GM12875 (cell line): ENCODE results near the gene ERCC5.

ENCODE experiments used
- H3K4me3 ChIP-seq: one replicate; pipeline ENCODE4 v1.5.1; 2011; ENCODE audit warnings: low read depth, low read length, control low read depth
- TF ChIP-seq, protein P1 (sequence below): IDR thresholded peaks from 2 replicates; pipeline ENCODE4 v1.5.1; 2011; ENCODE audit warnings: low read depth, mild to moderate bottlenecking, control low read depth, inconsistent platforms, low read length, moderate library complexity, borderline replicate concordance; ENCODE audit not compliant: insufficient read depth

The ERCC5 gene

GRCh38 chr13:102856557-102856956, 10.7 kb downstream of the ERCC5 start:
- no peak overlapping the region for H3K4me3 ChIP-seq
- TF ChIP-seq, protein P1, sequence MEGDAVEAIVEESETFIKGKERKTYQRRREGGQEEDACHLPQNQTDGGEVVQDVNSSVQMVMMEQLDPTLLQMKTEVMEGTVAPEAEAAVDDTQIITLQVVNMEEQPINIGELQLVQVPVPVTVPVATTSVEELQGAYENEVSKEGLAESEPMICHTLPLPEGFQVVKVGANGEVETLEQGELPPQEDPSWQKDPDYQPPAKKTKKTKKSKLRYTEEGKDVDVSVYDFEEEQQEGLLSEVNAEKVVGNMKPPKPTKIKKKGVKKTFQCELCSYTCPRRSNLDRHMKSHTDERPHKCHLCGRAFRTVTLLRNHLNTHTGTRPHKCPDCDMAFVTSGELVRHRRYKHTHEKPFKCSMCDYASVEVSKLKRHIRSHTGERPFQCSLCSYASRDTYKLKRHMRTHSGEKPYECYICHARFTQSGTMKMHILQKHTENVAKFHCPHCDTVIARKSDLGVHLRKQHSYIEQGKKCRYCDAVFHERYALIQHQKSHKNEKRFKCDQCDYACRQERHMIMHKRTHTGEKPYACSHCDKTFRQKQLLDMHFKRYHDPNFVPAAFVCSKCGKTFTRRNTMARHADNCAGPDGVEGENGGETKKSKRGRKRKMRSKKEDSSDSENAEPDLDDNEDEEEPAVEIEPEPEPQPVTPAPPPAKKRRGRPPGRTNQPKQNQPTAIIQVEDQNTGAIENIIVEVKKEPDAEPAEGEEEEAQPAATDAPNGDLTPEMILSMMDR = no peak

DNA sequence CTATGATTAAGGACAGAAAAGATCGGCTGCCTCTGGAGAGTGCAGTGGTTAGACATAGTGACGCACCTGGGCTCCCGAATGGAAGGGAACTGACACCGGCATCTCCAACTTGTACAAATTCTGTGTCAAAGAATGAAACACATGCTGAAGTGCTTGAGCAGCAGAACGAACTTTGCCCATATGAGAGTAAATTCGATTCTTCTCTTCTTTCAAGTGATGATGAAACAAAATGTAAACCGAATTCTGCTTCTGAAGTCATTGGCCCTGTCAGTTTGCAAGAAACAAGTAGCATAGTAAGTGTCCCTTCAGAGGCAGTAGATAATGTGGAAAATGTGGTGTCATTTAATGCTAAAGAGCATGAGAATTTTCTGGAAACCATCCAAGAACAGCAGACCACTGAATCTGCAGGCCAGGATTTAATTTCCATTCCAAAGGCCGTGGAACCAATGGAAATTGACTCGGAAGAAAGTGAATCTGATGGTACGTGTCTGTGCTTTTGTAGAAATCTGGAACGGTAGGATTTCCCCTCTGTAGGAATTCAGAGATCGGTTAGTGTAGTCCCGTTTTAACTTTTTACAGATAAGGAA, 16.9 kb downstream of the ERCC5 start:
- H3K4me3 ChIP-seq = no peak overlapping the region
- TF ChIP-seq, protein P1 = no peak

DNA sequence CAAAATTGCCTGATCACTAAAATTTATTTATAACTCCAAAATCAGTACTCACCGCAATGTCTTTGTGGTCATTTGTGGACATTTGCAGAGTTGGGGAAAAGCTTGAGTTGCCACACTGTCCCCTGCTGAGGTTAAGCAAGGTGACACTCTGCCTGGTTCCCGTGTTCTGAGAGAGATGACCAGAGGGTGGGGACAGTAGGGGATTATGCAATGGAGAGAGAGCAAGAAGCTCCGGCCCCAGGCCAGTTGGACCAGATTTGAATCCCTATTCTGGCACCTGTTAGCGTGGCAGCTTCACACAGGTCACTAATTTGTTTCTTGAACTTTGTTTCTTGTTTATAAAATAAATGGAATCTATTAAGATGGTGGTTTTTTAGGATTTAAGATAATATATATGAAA, 17.8 kb downstream of the ERCC5 start:
- no peak overlapping the region for H3K4me3 ChIP-seq
- TF ChIP-seq, protein P1 = no peak

DNA sequence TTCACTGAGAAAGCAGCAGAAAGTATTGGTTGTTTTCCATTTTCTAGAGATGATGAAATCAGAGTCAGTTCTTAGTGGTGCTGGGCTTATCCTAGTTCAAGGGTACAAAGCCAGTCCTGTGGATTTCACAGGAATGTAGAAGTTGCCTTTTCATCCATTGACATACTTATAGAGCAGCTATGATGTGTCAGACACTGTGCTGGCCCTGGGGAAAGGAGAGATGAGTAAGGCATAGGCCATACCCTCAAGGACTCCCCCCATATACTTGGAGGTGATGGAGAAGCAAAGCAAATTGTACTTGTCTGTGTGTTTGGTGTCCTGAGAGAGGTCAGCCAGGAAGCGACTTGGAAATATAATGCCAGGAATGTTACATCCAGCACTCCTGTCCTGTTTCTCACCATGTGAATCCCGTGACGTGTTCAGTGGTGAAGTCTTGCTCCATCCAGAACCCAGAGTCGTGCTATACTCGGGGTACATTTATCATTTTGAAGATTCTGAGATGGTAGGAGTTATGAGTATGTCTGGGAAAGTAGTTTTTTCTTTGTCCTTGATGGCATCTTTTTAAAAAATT, 22.6 kb downstream of the ERCC5 start:
- TF ChIP-seq, protein P1 = no peak
- no peak overlapping the region for H3K4me3 ChIP-seq

GRCh38 chr13:102869948-102870676, 24.3 kb downstream of the ERCC5 start:
- TF ChIP-seq, protein P1 = no peak
- H3K4me3 ChIP-seq = no peak overlapping the region

DNA sequence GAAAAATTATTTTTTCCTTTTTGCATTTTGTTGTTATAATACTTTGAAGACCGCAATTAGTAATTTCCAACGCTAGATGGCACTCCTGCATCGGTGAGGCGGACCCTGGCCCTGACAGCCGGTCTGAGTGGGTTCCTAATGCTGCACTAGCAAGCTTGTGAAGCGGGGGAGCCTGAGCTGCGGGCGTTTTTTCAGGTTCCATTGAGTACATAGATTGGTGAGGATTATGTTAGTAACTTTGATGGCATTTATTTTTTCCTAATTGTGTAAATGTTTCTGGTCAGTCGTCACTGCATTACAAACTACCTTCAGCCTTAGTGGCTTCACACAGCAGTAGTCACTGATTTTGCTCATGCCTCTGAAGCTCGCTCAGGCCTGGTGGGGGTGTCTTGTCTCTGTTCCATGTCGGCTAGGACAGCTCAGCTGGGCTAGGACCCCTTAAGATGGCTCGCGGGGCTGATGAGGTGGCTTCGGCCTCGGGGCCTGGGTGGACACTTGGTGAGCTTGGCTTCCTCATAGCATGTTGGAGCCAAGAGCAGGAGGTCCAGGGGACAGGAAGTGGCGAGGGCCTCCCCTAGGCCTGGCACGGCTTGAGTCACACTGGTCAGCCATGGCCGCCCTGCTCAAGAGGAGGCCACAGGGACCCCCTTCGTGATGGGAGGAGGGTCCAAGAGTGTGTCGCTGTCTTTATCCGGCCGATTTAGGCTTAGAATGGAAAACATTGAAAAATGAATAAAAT, 25.0 kb downstream of the ERCC5 start:
- TF ChIP-seq, protein P1 = peak; percentile 64; the same call in 1 of the 2 replicates

DNA sequence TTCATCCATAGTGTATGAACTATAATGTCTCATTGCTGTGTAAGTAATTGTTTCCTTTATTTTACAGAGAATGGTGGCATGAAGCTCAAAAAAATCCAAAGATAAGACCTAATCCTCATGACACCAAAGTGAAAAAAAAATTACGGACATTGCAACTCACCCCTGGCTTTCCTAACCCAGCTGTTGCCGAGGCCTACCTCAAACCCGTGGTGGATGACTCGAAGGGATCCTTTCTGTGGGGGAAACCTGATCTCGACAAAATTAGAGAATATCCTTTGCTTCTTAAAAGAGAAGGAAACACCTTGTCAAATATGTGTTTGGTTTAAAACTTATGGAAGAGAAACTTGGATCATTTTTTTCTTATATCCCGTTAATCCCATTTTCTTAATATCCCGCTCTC, 26.3 kb downstream of the ERCC5 start:
- TF ChIP-seq, protein P1 = no peak
- no peak overlapping the region for H3K4me3 ChIP-seq

More for the DNA sequence above, 25.0 kb downstream of the ERCC5 start:
- no peak overlapping the region for H3K4me3 ChIP-seq
